ENCODE data around the gene MEX3C.
A peak's percentile ranks its signal among the peaks of the same experiment; 100 is the strongest.

The MEX3C gene

DNA sequence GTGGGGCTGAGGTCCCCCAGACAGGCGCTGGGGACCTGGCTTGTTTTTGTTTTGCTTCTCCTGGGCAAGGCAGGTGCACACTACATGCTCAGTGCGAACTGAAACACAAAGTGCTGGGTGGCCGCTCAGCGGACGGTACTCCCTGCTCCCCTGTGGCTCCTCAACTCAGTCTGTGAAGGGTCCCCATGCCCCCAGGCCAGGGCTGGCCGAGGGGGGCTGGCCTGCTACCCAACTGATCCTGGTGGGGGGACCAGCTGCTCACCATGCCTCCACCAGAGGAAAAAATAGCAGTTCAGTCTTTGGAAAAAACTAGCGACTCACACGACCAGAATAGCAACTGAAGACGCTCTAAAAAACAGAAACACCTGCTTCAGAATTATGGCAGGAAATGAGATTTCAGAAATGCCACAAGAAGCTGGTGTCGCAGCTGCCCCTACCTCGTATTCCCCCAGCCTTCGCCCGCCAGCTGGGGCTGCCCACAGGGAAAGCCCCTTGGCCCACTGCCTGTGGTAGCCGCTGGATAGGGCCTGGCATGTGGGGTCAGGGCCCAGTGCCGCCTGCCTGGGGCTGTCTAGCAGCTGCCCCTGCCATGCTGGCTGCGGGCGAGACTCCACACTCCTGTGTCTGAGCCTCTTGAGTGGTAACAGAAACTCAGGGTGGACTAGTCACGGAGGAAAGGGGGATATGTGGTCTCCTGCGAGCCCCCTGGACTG lies 43.7 kb downstream of the MEX3C start:
- DNase-seq (ENCODE audit: low read depth) = no peak

DNA sequence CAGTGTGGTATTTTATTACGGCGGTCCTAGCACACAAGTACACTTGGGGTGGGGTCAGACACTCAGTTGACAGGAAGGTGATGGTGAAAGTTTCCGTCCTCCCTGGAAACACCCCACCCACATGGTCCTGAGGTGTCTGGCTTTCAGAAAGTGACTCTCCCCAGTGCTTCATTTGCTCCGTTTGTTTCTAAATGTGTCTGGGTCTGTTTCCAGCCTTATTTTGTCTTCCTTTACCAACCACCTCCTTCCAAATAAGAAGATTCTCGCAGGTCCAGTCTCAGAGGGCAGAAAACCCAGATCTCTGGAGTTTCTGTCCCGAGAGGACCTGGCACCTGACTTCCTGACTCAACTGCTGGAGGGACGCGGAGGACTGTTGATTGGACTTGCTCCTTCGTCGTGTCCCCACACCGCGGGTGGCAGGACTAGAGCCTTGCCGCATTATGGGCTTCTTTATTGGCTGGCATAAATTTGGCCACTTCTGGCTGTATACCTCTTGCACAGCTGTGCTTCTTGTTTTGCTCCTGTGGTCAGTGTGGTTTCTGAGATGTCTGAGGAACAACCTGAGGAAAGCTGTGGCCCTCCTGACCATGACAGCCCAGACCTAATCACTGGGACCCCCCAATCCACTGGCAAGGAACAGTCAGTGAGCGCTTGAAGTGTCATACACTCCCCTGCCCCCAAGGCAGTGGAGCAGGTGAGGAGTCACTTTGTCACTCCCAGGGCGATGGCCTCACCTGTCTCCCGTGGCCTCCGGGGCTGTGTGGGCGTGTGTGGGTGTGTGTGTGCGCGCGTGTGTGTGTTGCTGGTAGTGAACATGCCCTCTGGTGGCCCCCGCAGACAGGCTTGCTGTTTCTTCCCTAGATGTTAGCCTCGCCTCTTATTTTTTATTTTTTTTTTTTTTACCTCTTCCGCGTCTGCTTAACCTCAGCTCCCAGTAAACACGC lies 45.6 kb downstream of the MEX3C start:
- DNase-seq (ENCODE audit: low read depth) = no peak

DNA sequence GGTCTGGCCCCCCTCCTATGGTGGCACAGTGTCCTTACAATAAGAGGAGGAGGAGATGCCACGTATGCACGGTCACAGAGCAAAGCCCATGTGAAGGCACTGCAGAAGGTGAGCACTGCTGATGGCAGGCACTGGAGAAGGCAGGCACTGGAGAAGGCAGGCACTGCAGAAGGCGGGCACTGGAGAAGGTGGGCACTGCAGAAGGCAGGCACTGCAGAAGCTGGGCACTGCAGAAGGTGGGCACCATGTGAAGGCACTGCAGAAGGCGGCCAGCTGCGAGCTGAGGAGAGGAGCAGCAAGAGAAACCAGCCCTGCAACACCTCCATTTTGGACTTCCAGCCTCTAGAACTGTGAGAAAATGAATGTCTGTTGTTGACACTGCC lies 46.3 kb downstream of the MEX3C start:
- DNase-seq (ENCODE audit: low read depth) = no peak

DNA sequence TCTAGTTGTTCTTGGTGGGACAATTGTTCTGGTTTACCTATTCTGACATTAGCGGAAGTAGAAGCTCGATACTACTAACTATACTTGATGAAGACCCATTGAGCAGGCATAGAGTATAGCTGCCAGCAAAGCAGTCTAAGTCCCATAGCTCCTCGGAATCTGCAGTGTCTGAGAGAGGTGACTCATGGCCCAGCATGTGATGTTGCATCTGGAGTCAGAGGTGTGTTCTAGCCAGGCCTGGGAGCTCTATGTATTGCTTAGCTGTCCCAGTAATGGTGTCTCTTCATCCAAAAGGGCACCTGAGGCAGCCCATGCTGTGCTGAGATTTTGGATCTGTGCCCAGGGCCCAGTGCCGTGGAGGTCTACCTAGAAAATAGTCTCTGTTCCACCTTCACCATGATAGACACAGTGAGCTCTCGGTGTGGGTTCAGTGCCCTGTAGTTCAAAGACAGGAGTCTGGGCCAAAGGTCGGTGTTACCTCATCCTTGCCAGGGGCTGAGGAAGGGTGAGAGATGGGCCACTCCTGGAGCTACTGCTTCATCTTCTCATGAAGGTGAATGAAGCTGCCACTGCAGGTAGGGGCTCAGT lies 47.3 kb downstream of the MEX3C start:
- DNase-seq (ENCODE audit: low read depth) = peak; percentile 28

DNA sequence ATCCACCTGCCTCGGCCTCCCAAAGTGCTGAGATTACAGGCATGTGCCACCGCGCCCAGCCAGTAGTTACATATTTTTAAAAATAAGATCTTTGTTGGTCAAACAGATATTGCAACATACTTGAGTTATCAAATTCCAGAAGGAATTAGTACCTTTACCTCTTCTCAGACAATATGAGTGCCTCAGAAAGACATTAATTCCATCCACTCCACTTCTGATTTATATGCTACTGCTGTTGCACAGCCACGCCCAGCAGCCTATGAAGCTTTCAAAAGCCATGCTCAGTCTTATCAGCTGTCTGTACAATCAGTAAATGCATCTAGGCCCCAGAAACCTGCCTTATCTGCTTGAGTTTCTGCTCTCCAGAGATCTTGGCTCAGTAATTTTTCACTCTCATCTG lies 47.8 kb downstream of the MEX3C start:
- no peak for DNase-seq (ENCODE audit: low read depth)

DNA sequence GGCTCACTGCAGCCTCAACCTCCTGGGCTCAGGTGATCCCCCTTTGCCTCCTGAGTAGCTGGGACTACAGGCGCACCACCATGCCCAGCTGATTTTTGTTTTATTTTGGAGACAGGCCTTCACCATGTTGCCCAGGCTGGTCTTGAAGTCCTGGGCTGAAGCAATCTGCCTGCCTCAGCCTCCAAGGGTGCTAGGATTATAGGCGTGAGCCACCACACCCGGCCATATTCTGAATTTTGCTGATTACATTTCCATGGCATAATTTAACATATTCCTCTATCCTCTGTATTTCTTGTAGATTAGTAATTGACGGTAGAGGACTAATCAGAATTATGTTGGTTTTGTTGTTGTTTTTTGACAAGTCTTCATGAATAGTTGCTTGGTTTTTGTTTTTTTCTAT lies 50.6 kb downstream of the MEX3C start:
- DNase-seq (ENCODE audit: low read depth) = no peak

DNA sequence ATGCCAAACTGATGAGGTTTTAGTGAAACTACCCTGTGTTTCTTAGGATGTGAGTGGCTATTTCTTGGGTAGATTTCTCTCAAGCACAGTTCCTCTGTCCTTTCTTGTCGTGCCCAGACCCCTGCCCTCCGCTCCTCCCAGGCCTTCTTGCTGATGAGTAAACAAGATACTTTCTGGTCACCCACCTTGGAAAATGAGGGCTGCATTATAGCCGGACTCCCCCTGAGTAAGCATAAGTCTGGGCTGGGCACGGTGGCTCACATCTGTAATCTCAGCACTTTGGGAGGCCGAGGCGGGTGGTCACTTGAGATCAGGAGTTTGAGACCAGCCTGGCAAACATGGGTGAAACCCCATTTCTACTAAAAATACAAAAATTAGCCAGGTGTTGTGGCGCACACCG lies 58.5 kb downstream of the MEX3C start:
- DNase-seq (ENCODE audit: low read depth) = no peak

DNA sequence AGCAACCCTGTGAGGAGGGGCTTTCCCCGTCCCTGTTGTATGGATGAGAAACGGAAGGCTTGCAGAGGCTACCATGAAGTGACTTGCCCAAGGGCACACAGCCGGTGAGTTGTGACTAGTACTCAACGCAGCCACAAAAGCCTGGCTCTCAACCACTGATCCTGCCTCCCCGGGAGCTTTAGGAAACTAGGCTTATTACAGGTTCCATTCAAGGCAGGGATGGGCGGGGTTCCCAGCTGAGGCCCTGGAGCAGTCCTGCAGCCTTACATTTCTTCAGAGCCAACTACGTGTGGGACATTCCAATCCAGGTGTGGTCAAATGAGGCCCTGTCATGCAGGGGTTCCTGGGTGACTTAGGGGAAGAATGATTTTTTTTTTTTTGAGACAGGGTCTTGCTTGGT lies 59.6 kb downstream of the MEX3C start:
- no peak for DNase-seq (ENCODE audit: low read depth)

DNA sequence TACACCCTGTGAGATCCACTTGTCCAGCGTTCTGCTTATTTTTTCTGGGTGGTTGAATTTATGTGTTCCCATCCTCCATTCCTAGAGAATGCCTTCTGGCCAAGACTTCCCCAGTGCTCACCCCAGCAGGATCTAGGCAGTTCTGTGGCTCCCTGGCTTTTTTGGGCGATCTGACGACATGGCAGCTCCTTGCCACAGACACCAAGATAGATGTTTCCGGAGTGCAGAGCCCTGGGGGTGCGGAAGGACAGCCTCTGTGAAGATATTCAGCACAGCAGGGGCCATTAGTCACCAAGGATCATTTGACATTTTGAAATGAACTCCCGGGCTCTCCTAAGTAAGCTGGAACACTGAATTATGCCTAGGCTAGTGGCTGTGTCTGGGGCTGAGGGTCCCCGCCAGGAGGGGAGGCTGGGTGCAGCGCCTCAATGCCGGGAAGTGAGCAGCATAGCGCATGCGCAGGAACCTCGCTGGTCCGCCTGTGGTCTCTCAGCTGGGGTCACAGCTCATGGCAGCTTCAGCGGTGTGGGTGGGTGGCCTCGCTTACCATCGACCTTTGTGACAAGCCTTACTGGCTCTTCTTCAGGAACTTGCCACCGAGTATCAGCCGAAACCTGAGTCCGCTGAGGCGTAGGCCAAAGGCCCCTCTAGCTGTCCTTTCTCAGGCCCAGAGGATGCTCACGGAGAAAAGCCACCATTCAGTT lies 60.3 kb downstream of the MEX3C start:
- no peak for DNase-seq (ENCODE audit: low read depth)

DNA sequence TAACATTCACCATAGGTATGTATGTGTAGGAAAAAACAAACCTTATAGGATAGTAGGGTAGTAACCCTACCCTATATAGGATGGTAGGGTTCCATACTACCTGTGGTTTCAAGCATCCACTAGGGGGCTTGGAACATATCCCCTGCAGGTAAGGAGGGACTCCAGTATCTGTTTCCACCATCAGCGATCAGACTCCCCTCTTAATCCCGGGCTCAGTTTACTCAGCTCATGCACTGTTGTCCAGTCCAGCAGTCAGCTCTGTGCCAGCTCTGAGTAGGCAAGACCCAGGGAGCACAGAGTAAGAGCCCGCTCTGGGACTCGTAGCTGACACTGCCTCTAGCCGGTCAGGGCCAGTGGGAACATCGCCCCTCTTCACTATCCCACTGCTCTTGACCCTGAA lies 61.7 kb downstream of the MEX3C start:
- DNase-seq (ENCODE audit: low read depth) = no peak

DNA sequence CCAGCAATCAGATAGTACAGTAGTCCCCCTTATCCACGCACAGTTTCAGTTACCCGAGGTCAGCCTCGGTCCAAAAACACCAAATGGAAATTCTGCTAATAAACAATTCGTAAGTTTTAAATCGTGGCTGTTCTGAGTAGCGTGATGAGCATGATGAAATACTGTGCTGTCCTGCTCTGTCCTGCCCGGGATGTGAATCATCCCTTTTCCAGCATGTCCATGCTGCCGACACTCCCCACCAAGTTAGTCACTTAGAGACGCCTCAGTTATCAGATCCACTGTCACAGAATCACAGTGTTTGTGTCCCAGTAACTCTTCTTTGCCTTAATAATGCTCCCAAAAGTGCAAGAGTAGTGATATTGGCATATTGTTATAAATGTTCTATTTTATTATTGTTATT lies 62.1 kb downstream of the MEX3C start:
- peak; percentile 24 for DNase-seq (ENCODE audit: low read depth)

DNA sequence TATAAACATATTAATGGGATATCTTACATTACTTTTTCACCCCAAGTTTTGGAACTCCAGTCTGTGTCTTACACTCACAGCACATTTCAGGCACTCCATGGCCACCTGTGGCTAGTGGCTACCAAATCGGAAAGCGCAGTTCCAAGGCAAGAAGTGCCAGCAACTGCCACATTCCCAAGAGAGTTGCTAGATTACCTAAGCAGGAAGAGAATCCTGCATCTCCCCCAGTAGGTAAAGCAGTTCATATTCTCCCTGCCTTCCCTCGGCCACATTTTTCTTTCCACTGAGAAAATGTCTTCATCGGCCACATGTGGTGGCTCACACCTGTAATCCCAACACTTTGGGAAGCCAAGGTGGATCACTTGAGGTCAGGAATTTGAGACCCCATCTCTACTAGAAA lies 62.8 kb downstream of the MEX3C start:
- DNase-seq (ENCODE audit: low read depth) = no peak

DNA sequence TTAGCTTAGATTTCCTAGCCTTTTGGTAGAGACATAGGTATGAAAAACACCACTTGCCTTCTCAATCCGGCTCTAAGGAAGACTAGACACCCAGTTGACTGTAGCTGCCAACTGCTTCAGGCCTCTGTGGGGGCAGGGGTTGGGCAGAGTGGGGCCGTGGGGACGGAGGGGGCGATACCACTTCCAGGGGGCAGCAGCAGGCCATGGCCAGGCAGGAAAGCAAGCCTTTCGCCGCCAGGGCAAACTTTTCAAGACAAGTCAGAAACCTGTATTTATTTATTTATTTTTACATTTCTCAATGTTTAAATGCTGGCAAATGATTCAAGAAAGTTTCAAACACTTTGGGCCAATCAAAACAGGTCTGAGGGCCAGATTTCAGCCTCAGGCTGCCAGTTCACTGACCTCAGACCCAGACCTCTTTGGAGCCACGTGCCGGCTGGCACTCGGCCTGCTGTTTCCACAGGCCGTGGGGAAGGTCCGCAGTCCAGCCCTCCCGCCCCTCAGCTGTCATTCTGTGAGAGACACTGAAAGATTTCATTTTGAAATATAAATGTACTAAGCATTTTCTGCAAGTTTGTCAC lies 63.8 kb downstream of the MEX3C start:
- DNase-seq (ENCODE audit: low read depth) = no peak

DNA sequence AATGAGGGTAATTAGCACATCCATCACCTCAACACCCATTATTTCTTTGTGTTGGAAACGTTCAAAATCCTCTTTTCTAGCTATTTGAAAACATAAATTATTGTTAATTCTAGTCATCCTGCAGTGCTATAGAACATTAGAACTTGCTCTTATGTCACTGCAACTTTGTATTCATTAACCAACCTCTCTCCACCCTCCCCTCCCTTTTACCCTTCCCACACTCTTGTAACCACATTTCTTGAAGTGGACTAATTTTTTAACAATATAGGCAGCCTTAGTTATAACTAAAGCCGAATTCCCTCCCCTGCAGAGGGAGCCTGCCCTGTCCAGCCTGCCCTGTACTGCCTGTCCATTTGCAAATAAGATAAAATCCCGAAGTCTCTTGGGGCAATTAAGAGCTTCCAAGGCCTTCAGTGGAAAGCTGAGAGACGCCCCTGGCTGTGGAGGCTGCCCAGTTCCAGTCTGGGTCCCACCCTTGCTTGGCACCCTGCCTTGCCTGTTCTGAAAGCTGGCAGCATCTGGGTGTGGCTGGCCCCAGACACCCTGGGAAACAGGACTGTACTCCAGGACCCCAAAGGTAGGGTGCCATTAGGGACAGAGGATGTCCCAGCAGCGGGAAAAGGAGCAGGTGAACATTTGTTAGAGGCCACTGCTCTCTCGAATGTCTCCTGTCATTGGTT lies 65.1 kb downstream of the MEX3C start:
- no peak for DNase-seq (ENCODE audit: low read depth)

DNA sequence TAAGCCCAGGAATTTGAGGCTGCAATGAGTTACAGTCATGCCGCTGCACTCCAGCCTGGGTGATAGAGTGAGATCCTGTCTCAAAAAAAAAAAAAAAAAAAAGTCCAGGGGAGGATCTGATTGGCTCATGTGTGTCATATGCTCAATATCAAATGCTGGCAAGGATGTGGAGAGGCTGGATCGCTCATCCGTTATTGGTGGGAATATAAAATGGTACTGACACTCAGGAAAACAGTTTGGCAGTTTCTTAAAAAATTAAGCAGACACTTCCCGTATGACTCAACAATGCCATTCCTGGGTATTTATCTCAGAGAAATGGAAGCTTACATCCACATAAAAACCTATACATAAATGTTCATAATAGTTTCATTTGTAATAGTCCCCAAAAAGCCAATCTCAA lies 68.9 kb downstream of the MEX3C start:
- DNase-seq (ENCODE audit: low read depth) = no peak

DNA sequence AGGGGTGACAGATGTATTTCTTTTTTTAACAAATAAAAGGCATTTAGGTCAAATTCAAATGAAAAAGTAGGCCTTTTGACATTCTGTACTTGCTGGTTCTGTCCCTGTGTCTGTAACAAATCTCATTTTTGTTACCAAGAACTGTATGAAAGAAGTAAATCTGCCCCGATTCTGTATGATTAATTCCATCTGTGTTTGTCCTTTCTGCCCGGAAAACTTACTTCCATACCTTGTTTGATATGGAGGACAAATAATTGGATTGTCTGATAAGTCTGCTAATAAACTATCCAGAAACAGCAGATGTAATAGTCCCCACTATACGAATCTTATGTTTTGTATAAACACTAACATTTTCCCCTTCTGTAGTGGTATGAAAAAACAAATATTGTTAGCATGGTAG lies 69.8 kb downstream of the MEX3C start:
- no peak for DNase-seq (ENCODE audit: low read depth)

DNA sequence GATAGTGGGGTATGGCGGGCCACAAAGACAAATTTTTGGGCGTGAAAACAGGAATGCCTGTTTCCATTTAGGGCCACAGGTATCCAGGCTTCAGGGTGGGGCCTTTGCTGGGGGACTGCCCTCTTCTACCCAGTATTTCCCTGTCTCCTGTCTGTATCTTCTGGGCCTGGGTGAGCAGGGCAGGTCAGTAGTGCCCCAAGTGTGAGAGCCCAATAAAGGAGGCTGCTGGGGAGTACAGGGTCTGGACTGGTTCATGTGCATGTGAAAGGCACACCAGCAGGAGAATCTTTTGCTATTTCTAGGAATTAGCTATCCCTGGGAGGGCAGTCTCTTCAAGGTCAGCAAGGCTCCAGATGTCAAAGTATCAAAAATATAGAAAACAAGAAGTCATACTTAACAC lies 71.5 kb downstream of the MEX3C start:
- no peak for DNase-seq (ENCODE audit: low read depth)

Measured in GM04504 (cell line).